HepG2 (cell line): ENCODE data around the gene ARFGAP1. TPM values are rescaled to one million over a fixed set of nuclear protein-coding genes. Genes with fewer than 3 reads are reported as not detected.
A peak's percentile ranks its signal among the peaks of the same experiment; 100 is the strongest.

Experiments used
- ATAC-seq: fragments of 200-7000 bp; cut with Tn5 transposase; 3 replicates; pipeline ENCODE4 v1.9.1; 2020; ENCODE audit warnings: mild to moderate bottlenecking, moderate library complexity
- BruUV-seq: library from RNA; stranded (reverse); fragments of 400-500 nt; replicated peaks from 2 replicates; lab custom pipeline; 2021; lab: Mats Ljungman, UMichigan
- CTCF ChIA-PET: fragments of 300-600 bp; formaldehyde crosslinking; extraction: SDS; loops from one replicate; lab custom pipeline; 2021; ENCODE audit warnings: low total read pairs, inconsistent platforms, low intra/inter-chr PET ratio; lab: Yijun Ruan, JAX
- POLR2A ChIA-PET: fragments of 350-600 bp; sonication (Branson Sonifier 250); formaldehyde crosslinking; loops from one replicate; lab custom pipeline; 2020; ENCODE audit warnings: antibody characterized with exemption, inconsistent platforms; lab: Yijun Ruan, JAX
- DNase-seq: peaks from one replicate; pipeline ENCODE4 v3.0.0-alpha.2; 2015; ENCODE audit warnings: low spot score
- FAIRE-seq: peaks from 3 replicates; lab custom pipeline; 2011; peaks lifted over from hg19 to GRCh38; lab: Jason Lieb, UNC
- H2AFZ ChIP-seq: one replicate; pipeline ENCODE4 v1.6.1; 2011; ENCODE audit warnings: low read length, inconsistent platforms
- H3K27ac ChIP-seq: fragments of 300-600 bp; 3 replicates; pipeline ENCODE4 v1.8.0; 2011; ENCODE audit warnings: mixed run types, mild to moderate bottlenecking, mixed read lengths, low read length, inconsistent platforms; ENCODE audit not compliant: insufficient read depth; ENCODE audit errors: extremely low read length
- H3K27me3 ChIP-seq, 2 experiments: fragments of 200-600 bp in 1 of 2; 2 replicates in 1 of 2; 3 replicates in 1 of 2; pipeline versions ENCODE4 v1.6.0 to v1.8.0; 2011; ENCODE audit warnings: low read length in 2 of 2, mild to moderate bottlenecking in 2 of 2, moderate library complexity in 2 of 2, inconsistent platforms in 1 of 2; ENCODE audit not compliant: insufficient read depth in 2 of 2, control insufficient read depth in 1 of 2
- H3K36me3 ChIP-seq, 2 experiments: fragments of 200-600 bp in 1 of 2; replicated peaks in 1 of 2; 2 replicates in 1 of 2; 3 replicates in 1 of 2; pipeline versions ENCODE4 v1.5.1 to v1.8.0; 2011; ENCODE audit warnings: low read length in 2 of 2, inconsistent platforms in 1 of 2; ENCODE audit not compliant: insufficient read depth in 2 of 2, control insufficient read depth in 1 of 2
- H3K4me1 ChIP-seq: 2 replicates; pipeline ENCODE4 v1.5.1; 2012; ENCODE audit warnings: low read length, inconsistent platforms; ENCODE audit not compliant: insufficient read depth
- H3K4me2 ChIP-seq: 2 replicates; pipeline ENCODE4 v1.6.0; 2011; ENCODE audit warnings: low read depth, low read length, inconsistent platforms
- H3K4me3 ChIP-seq, 3 experiments: fragments of 200-600 bp in 1 of 3; sonication (generic), shearing (Covaris generic) in 1 of 3; replicated peaks in 1 of 3; 2 replicates each; pipeline ENCODE4 v1.5.1; 2011 to 2016; ENCODE audit warnings: low read length in 3 of 3, inconsistent platforms in 2 of 3, low read depth in 2 of 3, mild to moderate bottlenecking in 2 of 3, control low read depth in 1 of 3, mixed read lengths in 1 of 3; ENCODE audit not compliant: insufficient read depth in 1 of 3
- H3K79me2 ChIP-seq: one replicate; pipeline ENCODE4 v1.6.1; 2011; ENCODE audit warnings: low read length, inconsistent platforms; ENCODE audit not compliant: insufficient read depth
- H3K9ac ChIP-seq: 2 replicates; pipeline ENCODE4 v1.6.0; 2011; ENCODE audit warnings: mild to moderate bottlenecking, low read depth, low read length, inconsistent platforms; ENCODE audit not compliant: insufficient read depth
- H3K9me3 ChIP-seq: 2 replicates; pipeline ENCODE4 v1.5.1; 2012; ENCODE audit warnings: mild to moderate bottlenecking, low read length
- H4K20me1 ChIP-seq: 2 replicates; pipeline ENCODE4 v1.6.0; 2011; ENCODE audit warnings: inconsistent platforms, mild to moderate bottlenecking, low read length, moderate library complexity; ENCODE audit not compliant: insufficient read depth
- AGO1 ChIP-seq: fragments of 200-400 bp; formaldehyde crosslinking; IDR thresholded peaks from 2 replicates; pipeline ENCODE4 v1.6.1; 2017; ENCODE audit warnings: mild to moderate bottlenecking, low read depth, low read length, moderate library complexity; ENCODE audit not compliant: poor library complexity, severe bottlenecking
- AGO2 ChIP-seq: fragments of 200-400 bp; formaldehyde crosslinking; optimal IDR thresholded peaks from 2 replicates; pipeline ENCODE3; 2017; ENCODE audit warnings: mild to moderate bottlenecking, low read depth, low read length, moderate library complexity
- CENPT ChIP-seq: sonication (generic); formaldehyde crosslinking; IDR thresholded peaks from 2 replicates; pipeline ENCODE4 v1.8.0; 2022; ENCODE audit warnings: low read depth, mild to moderate bottlenecking, moderate library complexity, missing genetic modification reagents
- HDAC2 ChIP-seq: sonication (generic); formaldehyde crosslinking; IDR thresholded peaks from 2 replicates; pipeline ENCODE4 v1.4.0; 2020; ENCODE audit warnings: missing genetic modification reagents
- HNRNPH1 ChIP-seq: fragments of 200-400 bp; formaldehyde crosslinking; optimal IDR thresholded peaks from 2 replicates; pipeline ENCODE3; 2017; ENCODE audit warnings: mild to moderate bottlenecking, low read depth, low read length
- HNRNPLL ChIP-seq: fragments of 200-400 bp; formaldehyde crosslinking; IDR thresholded peaks from 2 replicates; pipeline ENCODE4 v1.6.1; 2017; ENCODE audit warnings: mild to moderate bottlenecking, low read depth, low read length; ENCODE audit not compliant: poor library complexity, severe bottlenecking
- NFE2L2 ChIP-seq: fragments of 150-350 bp; IDR thresholded peaks from 2 replicates; pipeline ENCODE4 v1.6.1; 2014; ENCODE audit warnings: low read length
- POLR2G ChIP-seq: fragments of 200-400 bp; formaldehyde crosslinking; IDR thresholded peaks from 2 replicates; pipeline ENCODE4 v1.6.1; 2018; ENCODE audit warnings: mild to moderate bottlenecking, low read depth, low read length, moderate library complexity
- PTBP1 ChIP-seq: fragments of 200-400 bp; formaldehyde crosslinking; IDR thresholded peaks from 2 replicates; pipeline ENCODE4 v1.6.1; 2018; ENCODE audit warnings: low read length, low read depth; ENCODE audit not compliant: poor library complexity, severe bottlenecking
- RBFOX2 ChIP-seq: fragments of 200-400 bp; formaldehyde crosslinking; IDR thresholded peaks from 2 replicates; pipeline ENCODE4 v1.6.1; 2017; ENCODE audit warnings: low read depth, mild to moderate bottlenecking, low read length
- RBM39 ChIP-seq: fragments of 200-400 bp; formaldehyde crosslinking; IDR thresholded peaks from one replicate; pipeline ENCODE4 v1.6.1; 2018; ENCODE audit warnings: antibody characterized with exemption, mild to moderate bottlenecking, low read depth, low read length; ENCODE audit not compliant: poor library complexity, severe bottlenecking
- TGIF2 ChIP-seq: IDR thresholded peaks from 2 replicates; pipeline ENCODE4 v1.6.1; 2016; ENCODE audit warnings: control low read depth, missing compliant biosample characterization
- ZNF44 ChIP-seq: sonication (generic); formaldehyde crosslinking; IDR thresholded peaks from 2 replicates; pipeline ENCODE4 v1.5.1; 2020; ENCODE audit warnings: mild to moderate bottlenecking, missing genetic modification reagents
- ZNF687 ChIP-seq: sonication (generic); formaldehyde crosslinking; IDR thresholded peaks from 2 replicates; pipeline ENCODE4 v1.5.1; 2020; ENCODE audit warnings: mild to moderate bottlenecking, missing genetic modification reagents, moderate library complexity
- WGBS: methylation state at CpG from one replicate; pipeline ENCODE4 v1.1.6; 2017; ENCODE audit warnings: low lambda C conversion rate; 5-methylcytosine and 5-hydroxymethylcytosine counted together
- in situ Hi-C: cut with HindIII; loops from 2 replicates; pipeline ENCODE4 v1.10.0; 2017; ENCODE audit warnings: low pct_unique_long_range_greater_than_20kb; ENCODE audit not compliant: extremely low pct_ligation_motif_present
- intact Hi-C: fragments of 100-400 bp; cut with micrococcal nuclease; formaldehyde crosslinking; loops from one replicate; pipeline ENCODE4 v1.10.0; 2022; ENCODE audit not compliant: unreplicated experiment
- polyA plus RNA-seq, 8 experiments: library from polyadenylated mRNA; depleted of rRNA in 3 of 8; stranded (reverse) in 7 of 8; unstranded in 1 of 8; fragments of >200 nt; fragmentation: Illumina TruSeq in 4 of 8; extraction: Trizol in 4 of 8; gene quantifications; 2 replicates each; pipeline versions ENCODE4 v1.2.1 to v1.2.3, GENCODE V29; 2011 to 2016; ENCODE audit warnings: low read depth in 4 of 8, missing spikeins in 1 of 8, mixed read lengths in 1 of 8; ENCODE audit not compliant: insufficient read depth in 1 of 8
- total RNA-seq, 5 experiments: library from RNA; depleted of rRNA; stranded (reverse); fragments of >200 nt; fragmentation: Illumina TruSeq; extraction: Trizol; gene quantifications; 2 replicates each; pipeline ENCODE4 v1.2.3, GENCODE V29; 2016; ENCODE audit warnings: low read depth in 1 of 5
- TF ChIP-seq, protein P1 (sequence below): sonication (generic); formaldehyde crosslinking; IDR thresholded peaks from 2 replicates; pipeline ENCODE4 v1.4.0; 2020; ENCODE audit warnings: missing genetic modification reagents
- TF ChIP-seq, protein P2 (sequence below): sonication (generic); formaldehyde crosslinking; IDR thresholded peaks from 2 replicates; pipeline ENCODE4 v1.4.0; 2020; ENCODE audit warnings: mild to moderate bottlenecking, missing genetic modification reagents

Gene ARFGAP1
- total and polyA plus RNA-seq, 2 of the 13 experiments (the other 11 are each of a cell fraction or from before 2014, with no cell fraction given), result 132 TPM

DNA sequence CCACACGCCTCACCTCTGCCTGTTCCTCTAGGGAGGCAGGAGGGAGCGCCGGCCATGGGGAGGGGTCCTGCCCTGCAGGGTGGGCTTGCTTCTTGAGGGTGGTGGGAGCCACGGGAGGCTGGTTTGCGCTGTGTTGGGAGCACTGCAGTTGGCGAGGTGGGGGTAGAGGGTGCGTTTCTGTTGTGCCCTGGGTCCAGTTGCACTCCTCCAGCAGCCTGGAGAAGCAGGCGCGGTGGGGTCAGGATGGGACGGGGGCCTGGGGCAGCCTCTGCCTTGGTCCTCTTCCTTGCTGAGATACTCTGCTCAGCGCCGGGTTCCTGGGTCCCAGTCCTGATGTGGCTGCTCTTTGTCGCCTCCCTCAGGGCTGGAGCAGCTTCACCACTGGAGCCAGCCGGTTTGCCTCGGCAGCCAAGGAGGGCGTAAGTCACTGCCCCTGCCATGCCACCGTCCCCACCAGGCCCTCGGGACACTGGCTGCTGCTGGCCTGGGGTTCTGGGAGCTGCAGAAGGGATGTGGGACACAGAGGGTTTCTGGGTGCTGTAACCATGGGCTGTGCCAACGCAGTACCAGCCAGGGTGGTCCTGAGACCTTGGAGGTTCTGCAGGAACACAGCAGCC is 8.4 kb downstream of the ARFGAP1 start (continued):
- TF ChIP-seq RBFOX2, result peak; percentile 67
- peak; percentile 81 for TF ChIP-seq AGO2
- no peak for TF ChIP-seq ZNF44 (CRISPR knock-in tag)
- peak; percentile 33 for TF ChIP-seq RBM39
- TF ChIP-seq PTBP1, result peak; percentile 14

GRCh38 chr20:63281742-63282665 is 9.4 kb downstream of the ARFGAP1 start:
- Histone ChIP-seq H3K36me3 (peaks cover 50 to 85% of the 10 kb centered on the region in 2 experiments), H3K27me3 (no peaks in the 10 kb centered on the region), H3K4me1 (no peaks in the 10 kb centered on the region), H3K4me3 (no peak overlapping the region), H3K9ac (no peak overlapping the region), H3K4me2 (no peak overlapping the region), H4K20me1 (peaks cover 2% of the 10 kb centered on the region; the same call in 1 of the 2 replicates), H3K9me3 (no peaks in the 10 kb centered on the region), H2AFZ (no peak overlapping the region), H3K79me2 (no peaks in the 10 kb centered on the region), H3K27ac (no peak overlapping the region)
- ATAC-seq (no peak), DNase-seq (no peak), FAIRE-seq (no peak)
- ChIA-PET POLR2A (interaction anchor here (1.6 kb wide), 1 partner anchor 9 kb away, joined by 4 read pairs; the partner anchor contains the start of gene ARFGAP1), CTCF (interaction anchor here (1.5 kb wide), 1 partner anchor 58 kb away, joined by 4 read pairs; no protein-coding TSS in a partner anchor)
- WGBS, result 99% methylated on average over 37 of the region's 38 CpGs
- intact Hi-C loops, result no loop called here
- in situ Hi-C loops, result no loop called here
- no TSS peak for BruUV-seq
- TF ChIP-seq, protein P1, sequence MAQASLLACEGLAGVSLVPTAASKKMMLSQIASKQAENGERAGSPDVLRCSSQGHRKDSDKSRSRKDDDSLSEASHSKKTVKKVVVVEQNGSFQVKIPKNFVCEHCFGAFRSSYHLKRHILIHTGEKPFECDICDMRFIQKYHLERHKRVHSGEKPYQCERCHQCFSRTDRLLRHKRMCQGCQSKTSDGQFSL, result no peak
- no peak for TF ChIP-seq HNRNPH1
- TF ChIP-seq AGO2, result peak; percentile 82
- no peak for TF ChIP-seq NFE2L2
- no peak for TF ChIP-seq HDAC2
- no peak for TF ChIP-seq TGIF2
- TF ChIP-seq, protein P2, sequence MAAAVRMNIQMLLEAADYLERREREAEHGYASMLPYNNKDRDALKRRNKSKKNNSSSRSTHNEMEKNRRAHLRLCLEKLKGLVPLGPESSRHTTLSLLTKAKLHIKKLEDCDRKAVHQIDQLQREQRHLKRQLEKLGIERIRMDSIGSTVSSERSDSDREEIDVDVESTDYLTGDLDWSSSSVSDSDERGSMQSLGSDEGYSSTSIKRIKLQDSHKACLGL (CRISPR knock-in tag), result no peak
- peak; percentile 13 for TF ChIP-seq AGO1
- TF ChIP-seq CENPT (CRISPR knock-in tag), result peak; percentile 8; the same call in 1 of the 2 replicates
- peak; percentile 77 for TF ChIP-seq RBFOX2
- TF ChIP-seq ZNF687 (CRISPR knock-in tag), result peak; percentile 6
- TF ChIP-seq HNRNPLL, result peak; percentile 33
- peak; percentile 8; the same call in 1 of the 2 replicates for TF ChIP-seq POLR2G
